Stimulated activated CD8-positive, alpha-beta memory T cell treated with anti-CD3 and anti-CD28 coated beads, Interleukin-15, amount 100 ng/mL, for 24 hours (primary cell): Measurements from ENCODE around the gene FRS3.

ENCODE experiments used
- DNase-seq: peaks from one replicate; pipeline ENCODE4 v3.0.0-alpha.2; 2020; ENCODE audit warnings: low read depth

FRS3 gene

DNA sequence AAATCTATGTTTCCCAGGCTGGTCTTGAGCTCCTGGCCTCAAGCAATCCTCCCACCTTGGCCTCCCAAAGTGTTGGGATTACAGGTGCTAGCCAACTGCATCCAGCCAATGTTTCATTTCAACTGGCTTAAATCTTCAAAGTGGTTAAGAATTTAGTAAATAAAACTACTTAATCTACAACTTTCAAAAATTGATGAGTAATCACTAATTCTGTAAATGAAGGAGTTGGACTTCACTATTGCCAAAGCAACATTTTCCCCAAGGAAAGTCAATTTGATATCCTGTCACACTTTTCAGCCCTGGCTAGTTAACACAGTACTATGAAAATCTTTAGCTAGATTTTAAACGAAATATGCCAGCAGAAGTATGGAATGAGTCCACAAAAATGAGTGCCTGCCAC lies 11.6 kb upstream of the FRS3 start:
- no peak for DNase-seq

DNA sequence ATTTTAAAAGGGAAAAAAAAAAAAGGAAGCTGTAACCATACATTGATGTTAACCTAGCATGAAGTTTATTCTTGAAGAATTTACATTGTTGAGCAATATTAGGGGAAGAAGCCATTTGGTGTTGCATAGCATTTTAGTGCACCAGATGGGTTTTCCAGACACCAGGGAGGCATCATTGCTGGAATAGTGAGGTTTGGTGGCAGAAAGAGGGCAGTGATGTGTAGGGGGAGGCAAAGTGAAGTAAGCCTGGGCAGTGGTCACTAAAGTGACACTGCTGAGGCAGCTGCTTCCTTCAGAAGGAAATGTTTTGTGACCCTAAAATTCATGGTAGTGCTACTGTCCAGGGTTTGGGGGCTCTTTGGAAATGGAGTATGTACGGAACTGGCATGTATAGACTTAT lies 10.3 kb upstream of the FRS3 start:
- no peak for DNase-seq

DNA sequence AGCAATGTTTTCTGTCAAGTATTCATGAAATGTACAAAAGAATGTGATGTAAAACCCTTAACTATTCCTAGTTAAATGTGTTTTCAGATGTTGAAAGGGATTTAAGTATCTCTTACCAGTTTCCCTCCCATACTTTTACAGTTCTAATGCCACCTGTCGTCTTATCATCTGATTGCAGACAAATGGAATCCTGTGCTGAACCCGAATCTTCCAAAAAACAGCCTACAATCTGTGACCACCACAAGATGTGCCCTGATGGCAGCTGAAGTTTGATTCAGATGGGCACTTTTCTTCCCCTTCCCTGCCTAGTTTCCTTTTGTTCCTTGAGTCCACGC lies 9.7 kb upstream of the FRS3 start:
- DNase-seq: no peak

DNA sequence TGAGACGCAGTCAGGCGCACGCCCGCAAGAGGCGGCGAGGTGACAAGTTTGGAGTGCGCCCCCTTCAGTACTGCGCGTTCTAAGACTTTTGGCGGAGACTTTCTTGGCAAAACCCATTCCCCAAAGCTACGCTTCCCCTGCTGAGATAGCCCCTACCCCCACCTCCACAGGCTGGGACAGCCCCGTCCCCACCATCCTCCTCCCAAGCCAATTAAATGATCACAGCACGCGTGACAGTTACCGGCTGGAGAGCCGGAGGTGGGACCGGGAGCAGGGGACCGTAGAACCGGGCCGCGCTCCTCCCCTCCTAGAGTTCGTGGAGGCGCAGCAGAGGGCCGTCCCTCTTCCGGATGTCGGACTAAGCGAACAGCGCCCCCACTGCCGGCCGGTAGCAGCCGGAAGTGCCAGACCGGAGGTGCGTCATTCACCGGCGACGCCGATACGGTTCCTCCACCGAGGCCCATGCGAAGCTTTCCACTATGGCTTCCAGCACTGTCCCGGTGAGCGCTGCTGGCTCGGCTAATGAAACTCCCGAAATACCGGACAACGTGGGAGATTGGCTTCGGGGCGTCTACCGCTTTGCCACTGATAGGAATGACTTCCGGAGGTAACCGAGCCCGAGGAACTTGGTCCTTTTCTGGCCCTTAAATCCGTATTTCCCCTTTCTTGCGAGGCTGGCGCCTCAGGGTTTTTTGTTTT lies 7.7 kb upstream of the FRS3 start, which contains the start of gene TOMM6:
TSS of gene TOMM6 (plus strand) at position 476 of the 699 bp plus-strand sequence. CDS start at position 480, 4 bp downstream.
- peak; percentile 92 for DNase-seq

DNA sequence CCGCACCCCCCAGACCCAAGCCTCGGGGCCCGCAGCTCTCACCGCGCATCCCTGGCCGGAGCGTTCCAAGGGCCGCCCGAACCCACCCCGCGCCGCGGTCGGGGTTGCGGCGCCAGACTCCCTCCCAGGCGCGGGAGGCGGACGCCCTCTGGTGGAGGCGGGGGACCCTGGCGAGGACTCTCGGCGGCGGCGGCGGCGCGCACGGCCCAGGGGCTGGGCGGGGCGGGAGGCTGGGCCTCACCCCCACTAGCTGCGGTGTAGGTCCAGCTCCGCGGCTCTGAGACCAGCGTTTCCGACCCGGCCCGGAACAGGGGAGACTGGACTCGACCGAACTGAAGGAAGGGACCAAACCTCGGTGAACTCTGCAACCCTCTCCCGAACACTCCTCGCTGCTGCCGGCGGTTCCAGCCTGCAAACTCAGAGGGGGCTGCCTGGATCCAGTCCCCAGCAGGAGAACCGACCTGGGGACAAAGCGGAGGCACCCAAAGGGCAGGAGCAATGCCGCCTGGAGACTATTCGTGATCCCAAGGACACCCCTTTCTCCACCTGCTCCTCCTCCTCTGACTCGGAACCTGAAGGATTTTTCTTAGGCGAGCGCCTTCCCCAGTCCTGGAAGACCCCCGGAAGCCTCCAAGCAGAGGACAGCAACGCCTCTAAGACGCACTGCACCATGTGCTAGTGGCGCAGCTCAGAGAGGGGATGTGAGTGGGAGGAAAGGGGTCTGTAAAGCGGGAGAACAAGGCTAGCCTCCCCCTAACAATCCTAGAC lies 6.9 kb upstream of the FRS3 start:
- peak; percentile 79 for DNase-seq

DNA sequence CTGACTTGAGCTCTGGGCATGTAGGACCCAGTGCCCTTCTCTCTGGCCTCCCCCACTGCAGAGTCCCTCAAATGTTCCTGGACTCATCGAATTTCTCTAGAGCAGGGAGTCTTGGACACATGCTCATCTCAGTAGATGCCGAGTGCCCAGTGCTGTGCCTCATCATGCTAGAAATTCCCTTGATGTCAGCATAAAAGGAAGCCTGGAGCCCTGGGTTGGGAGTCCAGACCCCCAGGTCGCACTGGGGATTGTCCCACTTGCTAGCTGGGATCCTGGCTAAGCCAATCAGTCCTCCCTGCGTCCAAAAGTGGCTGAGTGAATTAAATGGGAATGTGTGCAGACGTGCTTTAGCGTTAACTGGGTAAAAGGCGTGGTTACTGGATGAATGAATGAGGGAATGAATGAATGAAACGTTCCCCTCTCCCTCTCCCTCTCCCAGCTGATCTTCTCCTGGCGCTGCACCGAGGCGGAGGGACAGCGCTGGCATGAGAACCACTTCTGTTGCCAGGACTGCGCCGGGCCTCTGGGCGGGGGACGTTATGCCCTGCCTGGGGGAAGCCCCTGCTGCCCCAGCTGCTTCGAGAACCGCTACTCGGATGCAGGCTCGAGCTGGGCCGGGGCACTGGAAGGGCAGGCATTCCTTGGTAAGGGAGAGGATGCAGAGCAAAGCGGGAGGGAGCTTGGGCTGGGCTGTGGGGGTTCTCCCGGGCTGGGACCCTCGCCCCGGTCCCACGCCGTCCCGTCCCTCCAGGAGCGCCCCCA lies 6.2 kb upstream of the FRS3 start:
- DNase-seq: no peak

DNA sequence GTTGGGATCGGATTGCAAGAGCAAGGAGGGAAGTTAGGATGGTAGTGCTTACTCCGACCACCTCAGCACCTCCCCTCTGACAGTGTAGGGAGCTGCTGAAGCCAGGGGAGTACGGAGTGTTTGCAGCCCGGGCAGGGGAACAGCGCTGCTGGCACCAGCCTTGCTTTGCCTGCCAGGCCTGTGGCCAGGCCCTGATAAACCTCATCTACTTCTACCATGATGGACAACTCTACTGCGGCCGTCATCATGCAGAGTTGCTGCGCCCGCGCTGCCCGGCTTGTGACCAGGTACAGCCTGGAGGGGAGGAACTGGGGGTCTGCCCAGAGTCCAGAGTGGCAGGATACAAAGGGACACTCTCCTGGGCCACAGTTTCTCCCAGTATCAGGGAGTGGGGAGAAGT lies 5.6 kb upstream of the FRS3 start:
- no peak for DNase-seq

DNA sequence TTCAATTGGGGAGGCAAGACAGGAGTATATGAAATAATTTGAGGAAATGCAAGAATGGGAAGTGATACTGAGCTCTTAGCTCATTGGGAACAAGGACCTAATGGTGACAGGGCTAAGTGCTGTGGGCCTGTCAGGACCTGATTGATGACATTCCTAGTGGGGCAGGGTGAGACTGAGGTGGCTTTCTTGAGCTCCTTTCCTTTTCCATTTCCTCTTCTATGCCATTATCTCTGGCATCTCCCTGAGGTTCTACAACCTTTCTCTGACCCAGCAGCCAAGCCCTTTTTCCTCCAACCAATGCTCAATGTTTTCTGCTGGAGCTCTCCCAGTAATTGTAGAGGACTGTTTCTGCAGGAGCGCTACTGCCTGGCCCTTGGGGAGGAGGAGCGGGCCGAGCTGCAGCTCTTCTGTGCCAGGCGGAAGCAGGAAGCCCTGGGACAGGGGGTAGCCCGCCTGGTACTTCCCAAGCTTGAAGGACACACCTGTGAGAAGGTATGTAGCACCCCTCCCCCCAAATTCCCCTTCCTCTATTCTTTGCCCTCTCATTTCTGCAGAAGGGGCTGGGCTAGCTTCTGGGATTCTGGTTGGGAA lies 5.0 kb upstream of the FRS3 start:
- DNase-seq: no peak

DNA sequence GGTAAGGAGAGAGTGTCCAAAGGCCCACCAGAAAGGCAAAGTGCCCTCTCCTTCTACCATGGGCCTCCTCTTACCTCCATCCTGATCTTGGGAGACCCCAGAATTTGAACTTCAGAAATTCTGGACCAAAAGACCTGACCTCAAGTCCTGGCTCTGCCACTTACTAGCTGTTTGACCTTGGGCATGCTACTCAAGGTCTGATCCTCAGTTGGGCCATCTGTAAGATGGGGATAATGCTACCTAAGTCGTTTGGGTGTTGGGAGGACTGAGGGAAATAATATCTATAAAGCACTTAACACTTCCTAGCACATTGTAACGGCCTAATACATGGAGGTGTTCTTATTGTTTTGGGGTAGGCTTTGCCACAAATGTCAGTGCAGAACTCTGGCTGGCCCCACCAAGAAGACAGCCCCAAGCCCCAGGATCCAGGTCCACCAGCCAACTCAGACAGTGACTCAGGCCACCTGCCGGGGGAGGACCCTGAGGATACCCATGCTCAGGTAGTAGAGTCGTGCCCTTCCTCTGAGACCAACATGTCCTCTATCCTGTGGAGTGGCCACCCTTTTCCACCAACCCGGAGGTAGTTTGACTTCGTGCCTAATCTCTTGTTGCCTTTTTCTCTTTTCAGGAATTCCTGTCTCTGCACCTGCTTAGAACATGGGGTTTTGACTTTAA lies 3.5 kb upstream of the FRS3 start:
- no peak for DNase-seq

DNA sequence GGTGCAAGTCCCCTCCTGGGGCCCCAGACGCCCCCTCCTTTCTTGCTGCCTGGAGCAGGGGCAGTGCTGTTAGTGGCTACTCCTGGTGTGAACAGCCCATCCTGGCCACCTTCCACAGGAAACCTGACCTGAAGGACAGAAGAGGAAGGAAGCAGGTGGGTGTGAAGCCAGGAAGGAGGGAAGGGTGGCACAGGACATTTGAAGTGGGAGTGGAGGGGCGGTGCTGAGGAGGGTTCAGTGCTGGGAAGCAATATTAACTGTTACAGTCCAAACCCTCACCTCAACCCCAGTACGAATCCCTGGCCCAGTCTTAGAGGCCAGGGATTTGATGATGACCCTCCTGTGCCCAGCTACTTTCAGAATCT lies 1.6 kb upstream of the FRS3 start:
- no peak for DNase-seq

DNA sequence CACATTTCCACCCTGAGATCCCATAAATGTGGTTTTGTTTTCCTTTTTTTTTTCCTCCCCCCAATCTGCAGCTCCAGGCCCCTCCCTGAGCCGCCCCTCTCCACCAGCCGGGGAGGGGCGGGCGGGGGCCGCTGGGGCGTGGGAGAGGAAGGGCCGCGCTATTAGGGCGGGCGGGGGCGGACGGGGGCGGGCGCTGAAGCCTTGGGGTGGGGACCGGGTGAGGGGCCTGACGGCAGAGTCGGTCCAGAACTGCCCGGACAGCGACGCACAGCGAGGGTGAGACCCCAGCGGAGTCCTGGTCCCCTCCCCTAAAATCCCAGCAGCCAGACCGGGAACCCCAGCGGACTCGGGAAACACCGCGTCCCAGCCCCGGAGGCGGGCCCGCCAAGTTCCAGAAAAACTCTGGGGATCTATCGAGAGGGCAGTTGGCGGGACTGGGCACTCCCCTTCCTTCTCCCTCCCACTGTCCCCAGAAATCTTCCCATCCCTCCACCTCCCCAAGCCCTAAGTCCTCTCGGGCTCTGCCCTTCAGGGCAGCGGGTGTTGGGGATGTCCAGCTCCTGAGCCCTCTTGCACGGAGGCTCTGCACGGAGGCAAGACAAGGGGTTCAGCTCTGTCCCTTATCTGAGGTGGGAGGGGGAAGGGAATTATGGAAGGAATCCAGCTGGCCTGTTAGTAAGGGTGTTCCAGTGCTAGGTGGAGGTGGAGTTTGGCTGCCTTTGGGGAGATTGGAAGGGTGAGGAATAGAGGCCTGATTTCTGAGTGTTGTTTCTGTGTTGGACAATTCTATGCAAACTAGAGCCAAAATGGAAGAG lies 1.1 kb upstream of the FRS3 start, which contains the start of gene PRICKLE4:
TSS of gene PRICKLE4 (plus strand) at position 232 of the 815 bp plus-strand sequence. CDS start 2,692 bp downstream, outside the sequence.
- no peak for DNase-seq

DNA sequence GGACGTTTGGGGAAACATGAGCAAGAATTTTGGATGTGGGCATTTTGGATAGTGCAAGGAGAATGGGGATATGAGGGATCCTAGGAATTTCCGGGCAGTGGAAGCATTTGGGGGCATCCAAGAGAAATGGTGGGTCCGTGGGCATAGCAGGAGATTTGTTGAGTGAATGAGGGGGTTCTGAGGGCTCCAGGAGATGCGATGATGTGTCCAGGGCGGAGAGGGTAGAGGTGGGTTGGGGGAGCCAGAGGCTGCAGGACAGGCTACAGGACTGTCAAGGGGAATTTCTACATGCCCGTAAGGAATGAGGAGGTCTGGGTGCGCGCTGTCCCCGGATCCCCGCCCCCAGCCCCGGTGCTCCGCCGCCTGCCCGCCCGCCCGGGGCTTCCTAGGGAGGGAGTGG lies 364 bp downstream of the FRS3 start:
- DNase-seq: no peak

DNA sequence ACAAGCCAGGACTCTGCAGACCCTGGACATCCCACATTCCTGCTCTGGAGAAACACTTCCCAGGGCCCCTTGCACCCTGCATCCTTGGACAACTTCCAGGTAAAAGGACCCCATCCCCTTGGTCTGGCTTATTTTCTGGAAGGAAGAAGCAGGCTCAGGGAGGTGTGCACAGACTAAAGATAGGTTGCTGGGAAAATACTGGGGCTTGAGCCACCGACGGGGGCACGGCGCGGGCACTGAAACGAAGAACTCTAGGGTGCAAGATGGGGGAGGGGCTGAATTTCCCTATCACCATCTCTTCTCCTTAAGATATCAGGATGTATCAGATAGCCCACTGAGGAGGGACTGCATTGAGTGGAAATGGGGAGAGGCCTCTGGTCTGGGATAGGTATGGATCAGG lies 805 bp downstream of the FRS3 start:
- DNase-seq: no peak

DNA sequence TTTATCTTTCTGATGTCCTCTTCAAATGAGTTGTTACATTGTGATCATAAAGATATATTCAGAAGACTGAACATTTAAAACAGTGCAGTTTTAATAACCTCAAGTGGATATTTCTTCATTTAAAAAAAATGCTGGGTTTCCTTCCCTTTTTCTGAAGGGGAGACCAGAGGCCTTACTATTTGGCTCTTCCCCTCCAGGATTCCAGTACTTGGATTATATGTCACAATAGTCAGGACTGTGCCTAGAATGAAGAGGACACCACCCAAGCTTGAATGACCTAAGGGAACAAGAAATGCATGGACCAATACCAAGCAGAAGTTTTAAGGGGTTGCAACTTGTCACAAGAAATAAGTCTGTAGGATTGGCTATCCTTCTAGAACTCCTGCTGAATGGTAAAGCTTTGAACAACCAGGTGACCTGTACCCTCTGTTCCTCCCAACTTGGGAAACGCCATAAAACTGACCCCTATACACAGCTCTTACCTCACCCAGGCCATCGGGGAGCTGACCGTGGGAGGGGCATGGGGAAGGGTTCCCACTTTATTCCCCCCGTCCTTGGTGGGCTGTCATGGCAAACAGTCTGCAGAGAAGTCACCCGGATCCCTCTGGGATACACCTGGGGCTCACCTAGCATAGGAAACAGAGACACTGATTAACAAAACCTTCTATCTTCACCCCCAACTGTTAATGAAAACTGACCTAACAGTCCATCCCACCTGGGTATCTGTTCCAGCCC lies 2.0 kb downstream of the FRS3 start:
- DNase-seq: no peak

DNA sequence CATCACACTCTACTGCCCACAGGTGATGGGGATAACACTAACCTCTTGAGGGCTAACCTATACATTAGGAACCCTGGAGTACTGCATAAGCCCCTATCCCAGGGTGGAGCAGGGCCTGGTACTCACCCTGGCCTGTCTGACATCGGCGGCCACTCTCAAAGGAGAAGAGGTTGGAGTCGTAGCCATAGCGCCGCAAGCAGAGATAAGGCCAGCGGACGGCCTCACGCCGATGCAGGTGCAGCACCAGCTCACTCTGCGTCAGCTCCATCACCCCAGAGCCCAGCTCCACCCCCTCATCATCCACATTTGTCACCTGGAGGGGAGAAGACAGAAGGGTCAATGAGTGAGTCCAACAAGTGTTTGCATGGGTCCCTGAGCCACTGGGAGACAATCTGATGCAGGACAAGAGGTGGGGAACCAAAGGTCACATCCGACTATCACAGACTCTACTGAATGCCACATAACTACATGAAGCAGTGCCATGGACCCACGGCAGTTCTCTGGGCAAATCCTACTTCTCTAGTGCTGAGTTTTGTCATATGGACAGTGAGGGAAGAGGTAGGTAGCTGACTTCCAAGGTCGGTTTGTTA lies 4.3 kb downstream of the FRS3 start:
- no peak for DNase-seq

DNA sequence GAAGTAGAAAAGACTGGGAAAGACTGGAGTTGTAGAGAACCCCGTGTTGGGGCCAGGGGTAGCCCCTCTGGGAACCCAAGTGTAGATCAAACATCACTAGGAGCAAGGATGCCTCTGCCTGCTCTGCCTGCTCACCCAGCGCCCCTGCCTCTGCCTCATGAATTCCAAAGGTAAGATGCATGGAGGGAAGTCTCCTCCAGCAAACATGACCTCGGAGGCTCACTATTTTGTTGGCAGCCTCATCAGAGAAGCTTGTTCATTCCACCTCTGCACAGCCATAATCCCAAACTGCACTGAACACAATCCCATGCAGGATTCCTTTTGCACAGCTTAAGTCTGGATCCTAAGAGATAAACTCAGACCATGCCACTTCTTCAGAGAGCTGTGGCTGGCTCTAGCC lies 4.9 kb downstream of the FRS3 start:
- no peak for DNase-seq

DNA sequence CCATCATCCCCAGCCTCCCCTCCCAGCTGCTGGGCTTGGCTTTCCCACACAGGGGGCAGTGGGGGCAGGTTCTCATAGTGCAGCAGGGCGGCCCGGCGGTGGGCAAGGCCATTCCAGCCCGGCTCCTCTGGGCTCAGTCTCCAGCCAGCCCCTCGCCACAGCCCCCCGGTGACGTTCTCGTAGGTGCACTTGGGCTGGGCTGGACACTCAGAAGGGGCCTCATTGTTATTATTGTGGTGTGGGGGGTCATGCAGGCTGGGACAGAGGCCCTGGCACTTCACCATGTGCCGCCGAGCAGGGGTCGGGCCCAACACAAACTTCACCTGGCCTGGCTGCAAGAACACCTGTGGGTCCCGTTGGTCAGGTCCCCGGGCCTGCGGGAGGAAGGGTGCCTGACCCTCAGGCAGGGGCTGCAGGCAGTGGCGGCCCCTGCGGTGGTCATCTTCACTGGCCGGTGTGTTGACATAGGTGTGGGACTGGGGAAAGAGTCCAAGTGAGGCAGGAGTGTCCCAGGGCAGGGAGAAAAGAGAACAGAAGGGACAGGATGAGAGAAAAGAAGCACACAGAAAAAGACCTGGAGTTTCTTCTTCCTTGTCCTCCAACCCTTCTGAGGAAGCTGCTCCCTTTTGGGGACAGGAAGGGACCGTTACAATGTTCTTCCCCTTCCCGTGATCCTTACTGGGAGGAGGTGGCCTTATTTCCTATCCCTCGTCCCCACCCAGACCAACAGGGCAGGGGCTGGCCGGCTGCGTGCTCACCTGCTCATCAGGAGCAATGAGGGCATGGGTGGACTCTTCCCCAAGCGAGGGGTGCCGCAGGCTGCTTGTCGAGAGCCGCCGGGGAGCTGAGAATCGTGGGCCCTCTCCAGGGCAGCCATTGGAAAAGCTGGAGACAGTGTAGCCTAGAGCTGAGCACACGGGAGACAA lies 8.4 kb downstream of the FRS3 start:
- no peak for DNase-seq

DNA sequence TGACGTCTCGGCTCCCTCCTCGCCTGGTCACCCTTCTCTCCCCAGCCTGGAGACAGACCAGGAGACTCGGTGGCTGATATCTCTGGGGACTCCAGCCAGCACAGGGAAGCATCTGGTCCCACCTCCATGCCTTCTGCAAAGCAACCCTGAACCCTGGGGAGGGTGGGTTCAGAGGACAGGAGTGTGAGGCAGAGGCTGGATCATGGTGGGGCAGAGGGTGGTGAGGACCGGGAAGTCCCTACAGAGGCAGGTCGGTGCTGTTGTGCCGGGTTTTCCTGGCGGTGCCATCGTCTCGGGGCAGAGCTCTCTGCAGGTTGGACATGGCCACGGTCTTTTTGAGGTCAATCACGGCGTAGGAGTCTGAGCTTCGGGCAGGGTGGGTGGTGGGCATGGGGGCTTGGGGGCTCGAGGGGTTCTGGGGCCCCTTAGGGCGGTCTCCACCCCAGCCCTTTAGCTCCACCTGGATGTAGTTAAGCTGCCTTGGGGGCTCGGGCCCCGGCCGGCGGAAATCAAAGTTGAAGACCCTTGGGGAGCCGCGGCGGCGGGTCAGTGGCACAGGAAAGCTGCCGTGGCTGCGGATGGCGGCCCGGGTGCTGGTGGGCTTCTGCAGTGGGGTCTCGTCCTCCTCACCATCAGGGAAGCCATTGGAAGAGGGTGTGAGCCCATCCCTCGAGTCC lies 9.2 kb downstream of the FRS3 start:
- DNase-seq: no peak
